ENCODE measurements around the gene AFF4.

DNA sequence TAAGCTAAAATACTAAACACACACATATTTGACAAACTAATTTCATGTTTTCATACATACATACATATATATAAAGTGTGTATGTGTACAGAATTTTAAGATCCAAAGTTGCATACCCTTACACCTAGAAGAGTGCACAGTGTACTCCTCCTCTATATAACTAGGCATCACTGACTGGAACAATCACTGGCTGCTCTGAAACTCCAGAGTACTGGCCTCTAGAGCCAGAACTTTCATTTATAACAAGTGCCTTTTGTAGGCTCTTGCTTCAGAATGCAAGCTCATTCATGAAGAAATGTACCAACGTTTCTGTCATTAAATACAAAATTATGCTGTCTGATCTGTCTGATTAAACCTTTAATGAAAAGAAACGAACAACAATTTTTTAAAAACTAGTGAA, 86.0 kb downstream of the AFF4 start:
- TF ChIP-seq EZH2 (IDR thresholded peaks at IDR 0.05; ENCODE audit: borderline replicate concordance, low read depth, low read length, poor library complexity, severe bottlenecking): no peak
- TF ChIP-seq, protein P1, sequence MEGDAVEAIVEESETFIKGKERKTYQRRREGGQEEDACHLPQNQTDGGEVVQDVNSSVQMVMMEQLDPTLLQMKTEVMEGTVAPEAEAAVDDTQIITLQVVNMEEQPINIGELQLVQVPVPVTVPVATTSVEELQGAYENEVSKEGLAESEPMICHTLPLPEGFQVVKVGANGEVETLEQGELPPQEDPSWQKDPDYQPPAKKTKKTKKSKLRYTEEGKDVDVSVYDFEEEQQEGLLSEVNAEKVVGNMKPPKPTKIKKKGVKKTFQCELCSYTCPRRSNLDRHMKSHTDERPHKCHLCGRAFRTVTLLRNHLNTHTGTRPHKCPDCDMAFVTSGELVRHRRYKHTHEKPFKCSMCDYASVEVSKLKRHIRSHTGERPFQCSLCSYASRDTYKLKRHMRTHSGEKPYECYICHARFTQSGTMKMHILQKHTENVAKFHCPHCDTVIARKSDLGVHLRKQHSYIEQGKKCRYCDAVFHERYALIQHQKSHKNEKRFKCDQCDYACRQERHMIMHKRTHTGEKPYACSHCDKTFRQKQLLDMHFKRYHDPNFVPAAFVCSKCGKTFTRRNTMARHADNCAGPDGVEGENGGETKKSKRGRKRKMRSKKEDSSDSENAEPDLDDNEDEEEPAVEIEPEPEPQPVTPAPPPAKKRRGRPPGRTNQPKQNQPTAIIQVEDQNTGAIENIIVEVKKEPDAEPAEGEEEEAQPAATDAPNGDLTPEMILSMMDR (conservative IDR thresholded peaks at IDR 0.05; ENCODE audit: low read depth, low read length): no peak

Data from A673 (cell line).